Activated naive CD4-positive, alpha-beta T cell treated with anti-CD3 and anti-CD28 coated beads, Interleukin-2, amount 10 ng/mL, durations not matched to agents 7 days and 5 days (primary cell): ENCODE data around the gene LIN7B.
"Not testable (repeated sequence)": the region's sequence is repeated elsewhere in the genome, so short reads cannot be mapped to it uniquely, and the experiment has no call there.

ENCODE experiments used
- CTCF ChIA-PET: fragments of 350-600 bp; sonication (Branson Sonifier 250); formaldehyde crosslinking; loops from one replicate; lab custom pipeline; 2021; ENCODE audit warnings: antibody characterized with exemption; lab: Charles Lee
- DNase-seq: peaks from one replicate; pipeline ENCODE4 v3.0.0-alpha.2; 2020
- H3K27ac Mint-ChIP-seq: one replicate; pipeline ENCODE4 v1.8.0; 2021; ENCODE audit warnings: mild to moderate bottlenecking, moderate library complexity, mixed read lengths
- H3K27me3 Mint-ChIP-seq: one replicate; pipeline ENCODE4 v1.8.0; 2021; ENCODE audit warnings: mild to moderate bottlenecking, mixed read lengths
- H3K36me3 Mint-ChIP-seq: one replicate; pipeline ENCODE4 v1.8.0; 2021; ENCODE audit warnings: mixed read lengths
- H3K4me1 Mint-ChIP-seq: one replicate; pipeline ENCODE4 v1.8.0; 2021; ENCODE audit warnings: mixed read lengths
- H3K4me3 Mint-ChIP-seq: one replicate; pipeline ENCODE4 v1.8.0; 2021; ENCODE audit warnings: mild to moderate bottlenecking, moderate library complexity, mixed read lengths
- H3K9me3 Mint-ChIP-seq: one replicate; pipeline ENCODE4 v1.8.0; 2021; ENCODE audit warnings: mixed read lengths

Gene LIN7B, protein sequence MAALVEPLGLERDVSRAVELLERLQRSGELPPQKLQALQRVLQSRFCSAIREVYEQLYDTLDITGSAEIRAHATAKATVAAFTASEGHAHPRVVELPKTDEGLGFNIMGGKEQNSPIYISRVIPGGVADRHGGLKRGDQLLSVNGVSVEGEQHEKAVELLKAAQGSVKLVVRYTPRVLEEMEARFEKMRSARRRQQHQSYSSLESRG

DNA sequence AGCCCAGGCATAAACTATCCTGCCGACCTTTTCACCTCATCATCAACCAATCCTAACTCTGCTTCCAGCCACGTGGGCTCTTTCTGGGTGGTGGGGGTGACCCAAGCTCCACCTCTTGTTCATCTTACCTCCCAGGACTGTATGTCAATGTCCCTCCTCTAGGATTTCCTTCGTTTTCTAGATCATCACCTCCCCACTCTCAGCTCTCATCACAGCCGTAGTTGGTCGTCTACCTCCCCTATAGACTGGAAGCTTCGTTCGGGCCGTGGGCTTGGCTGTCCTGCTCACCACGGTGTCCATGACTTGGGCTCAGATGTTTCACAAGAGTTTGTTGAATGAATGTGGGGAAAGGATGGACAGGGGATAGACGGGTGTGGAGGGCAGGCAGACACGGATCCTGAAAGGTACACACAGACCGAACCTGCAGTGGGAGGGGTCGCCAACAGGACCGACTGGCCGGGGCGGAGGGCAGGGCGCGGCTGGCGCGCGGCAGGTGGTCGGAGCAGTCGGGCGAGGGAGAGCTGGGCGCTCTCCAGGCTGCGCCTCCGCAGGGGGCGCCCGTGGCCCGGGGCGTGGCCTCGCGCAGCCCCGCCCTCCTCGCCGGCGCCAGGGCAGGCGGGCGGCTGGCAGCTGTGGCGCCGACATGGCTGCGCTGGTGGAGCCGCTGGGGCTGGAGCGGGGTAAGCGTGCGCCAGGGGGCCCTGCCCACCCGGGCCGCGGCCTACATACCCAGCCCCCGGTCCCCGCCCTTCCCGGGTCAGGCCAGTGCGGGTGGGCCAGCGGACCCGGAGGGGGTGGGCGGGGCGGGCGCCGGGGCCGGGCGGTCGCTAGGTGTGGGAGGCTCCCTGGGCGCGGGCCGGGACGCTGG lies at the start of gene LIN7B:
Gene LIN7B (plus strand): TSS at position 609 of the 868 bp plus-strand sequence. CDS start 35 bp downstream, at position 644.
- H3K36me3 Mint-ChIP-seq, result peaks cover 4% of the 10 kb centered on the region
- peak within 1 kb of the TSS; percentile 79 for H3K4me3 Mint-ChIP-seq
- peaks cover 40% of the 10 kb centered on the region for H3K4me1 Mint-ChIP-seq
- peak; percentile 80 for DNase-seq
- no peaks in the 10 kb centered on the region for H3K27me3 Mint-ChIP-seq
- no peaks in the 10 kb centered on the region for H3K9me3 Mint-ChIP-seq
- CTCF ChIA-PET, result interaction anchor here (0.6 to 2.6 kb wide), 15 partner anchors 8 to 724 kb away, joined by 3 to 37 read pairs (median 4); partner anchors contain the start of genes GYS1 and RUVBL2
- peak within 1 kb of the TSS; percentile 49 for H3K27ac Mint-ChIP-seq

DNA sequence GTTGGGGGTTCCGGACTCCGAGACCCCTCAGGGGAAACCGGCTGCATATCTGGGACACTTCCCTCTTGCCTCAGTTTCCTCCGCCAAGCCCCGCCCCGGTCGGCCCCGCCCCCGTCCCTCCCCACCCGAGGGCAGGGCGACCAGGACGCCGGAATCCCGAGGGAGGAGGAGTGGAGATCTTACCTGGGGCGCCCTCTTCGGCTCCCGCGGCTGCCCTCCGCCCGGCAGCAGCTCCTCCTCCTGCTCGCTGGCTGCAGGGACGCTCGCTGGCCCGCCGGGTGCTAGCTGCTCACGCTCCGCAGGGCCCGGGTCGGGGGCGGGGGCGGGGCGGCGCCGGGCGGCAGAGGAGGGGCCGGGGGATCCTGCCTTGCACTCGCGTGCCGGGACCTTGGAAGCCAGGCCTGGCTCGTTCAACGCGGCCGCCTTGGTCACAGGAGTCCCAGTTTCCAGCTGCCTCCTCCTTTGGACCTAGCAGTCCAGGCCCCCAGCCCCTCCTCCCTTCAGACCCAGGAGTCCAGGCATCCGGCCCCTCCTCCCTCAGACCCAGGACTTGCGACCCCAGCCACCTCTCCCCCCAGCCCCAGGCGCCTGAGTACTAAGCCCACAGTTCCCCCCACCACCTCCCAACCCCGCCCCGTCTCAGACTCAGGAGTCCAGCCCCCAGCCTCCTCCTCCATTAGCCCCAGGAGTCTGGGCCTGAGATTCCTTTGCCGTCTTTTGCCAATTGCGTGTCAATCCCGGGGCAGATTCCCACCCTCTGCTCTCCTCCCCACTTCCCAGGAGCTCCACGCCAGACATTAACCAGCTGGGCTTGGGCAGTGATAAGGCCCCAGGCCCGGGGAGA lies 49.2 kb upstream of the LIN7B start, which contains the start of gene NTF4:
Gene NTF4 (minus strand): TSS at position 51 of the 844 bp plus-strand sequence. CDS start 2,821 bp downstream, outside the sequence.
- CTCF ChIA-PET, result interaction anchor here (1.2 kb wide), 1 partner anchor 33 kb away, joined by 3 read pairs; no protein-coding TSS in a partner anchor
- DNase-seq, result no peak
- no peaks in the 10 kb centered on the region for H3K4me1 Mint-ChIP-seq
- no peak within 1 kb of the TSS for H3K27ac Mint-ChIP-seq
- H3K4me3 Mint-ChIP-seq, result no peak within 1 kb of the TSS
- no peaks in the 10 kb centered on the region for H3K36me3 Mint-ChIP-seq
- no peaks in the 10 kb centered on the region for H3K9me3 Mint-ChIP-seq
- H3K27me3 Mint-ChIP-seq, result peaks cover 98% of the 10 kb centered on the region

DNA sequence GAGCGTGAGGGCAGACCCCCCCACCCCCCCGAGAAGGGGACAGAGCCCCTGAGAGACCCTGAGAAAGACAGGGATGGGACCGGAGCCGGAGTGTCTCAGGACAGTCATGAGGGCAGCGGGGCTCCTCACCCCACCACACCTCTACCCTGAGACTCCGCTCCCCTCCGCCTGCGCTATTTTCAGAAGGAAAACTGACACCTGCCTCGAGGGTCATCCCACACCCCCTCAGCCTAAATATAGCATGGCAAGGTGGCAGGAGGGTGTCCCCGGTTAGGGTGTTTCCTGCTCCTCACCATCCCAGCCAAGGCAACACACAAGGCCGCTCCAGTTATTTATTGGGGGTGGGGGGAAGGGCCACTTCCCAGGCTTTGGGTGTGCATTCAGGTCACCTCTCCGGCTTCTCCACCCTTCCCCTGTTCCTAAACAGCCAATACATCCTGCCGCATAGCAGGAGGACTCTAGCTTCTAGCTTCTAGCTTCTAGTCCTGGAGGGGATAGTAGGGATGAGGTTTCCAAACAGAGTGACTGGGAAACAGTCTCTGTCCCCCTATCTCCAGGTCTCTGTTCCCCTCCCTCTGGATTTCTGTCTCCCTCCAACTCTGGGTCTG lies 48.2 kb upstream of the LIN7B start:
- peaks cover 98% of the 10 kb centered on the region for H3K27me3 Mint-ChIP-seq
- no peak for DNase-seq
- no peaks in the 10 kb centered on the region for H3K4me1 Mint-ChIP-seq
- no peaks in the 10 kb centered on the region for H3K36me3 Mint-ChIP-seq
- no peak overlapping the region for H3K4me3 Mint-ChIP-seq
- CTCF ChIA-PET, result interaction anchor here (1.2 kb wide), 1 partner anchor 32 kb away, joined by 3 read pairs; no protein-coding TSS in a partner anchor
- no peaks in the 10 kb centered on the region for H3K9me3 Mint-ChIP-seq
- no peak overlapping the region for H3K27ac Mint-ChIP-seq

DNA sequence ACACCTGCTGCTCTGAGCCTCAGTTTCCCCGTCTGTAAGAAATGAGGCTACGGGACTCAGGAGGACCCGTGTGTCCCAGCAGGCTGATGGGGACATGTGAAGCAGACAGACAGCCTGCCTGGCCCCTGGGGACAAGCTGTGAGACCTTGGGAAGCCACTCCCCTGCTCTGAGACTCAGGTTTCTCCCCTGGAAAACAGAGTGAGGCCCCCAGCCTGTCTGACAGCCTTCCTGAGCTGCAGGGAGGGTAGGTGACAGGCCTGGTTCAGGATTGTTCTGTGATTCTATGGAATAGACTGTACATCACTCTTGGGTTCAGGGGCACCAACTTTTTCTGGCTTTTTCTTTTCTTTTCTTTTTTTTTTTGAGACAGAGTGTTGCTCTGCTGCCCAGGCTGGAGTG lies 46.6 kb upstream of the LIN7B start:
- Mint-ChIP-seq H3K36me3 (no peaks in the 10 kb centered on the region), H3K4me1 (peaks cover 6% of the 10 kb centered on the region), H3K4me3 (no peak overlapping the region), H3K27me3 (peaks cover 96% of the 10 kb centered on the region), H3K9me3 (no peaks in the 10 kb centered on the region), H3K27ac (no peak overlapping the region)
- no peak for DNase-seq
- CTCF ChIA-PET, result no interaction called here

DNA sequence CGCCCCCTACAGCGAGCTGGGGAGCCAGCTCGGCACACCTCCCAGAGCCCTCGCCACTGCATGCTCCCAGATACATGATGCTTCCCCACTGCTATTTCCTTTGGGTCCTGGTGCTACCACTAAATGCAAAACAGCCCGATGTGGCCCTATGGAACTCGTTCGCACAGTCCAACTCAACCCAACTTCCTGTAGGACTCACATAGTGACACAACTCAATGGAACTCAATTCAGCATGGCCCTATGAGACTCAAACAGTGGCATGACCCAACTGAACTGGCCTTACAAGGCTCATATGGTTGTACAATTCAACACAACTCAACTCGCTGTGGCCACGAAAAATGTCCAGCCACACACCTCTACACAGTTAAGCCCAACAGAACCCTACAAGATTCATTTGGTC lies 45.1 kb upstream of the LIN7B start:
- Mint-ChIP-seq H3K4me1 (peaks cover 15% of the 10 kb centered on the region), H3K27me3 (peaks cover 96% of the 10 kb centered on the region), H3K36me3 (peaks cover 5% of the 10 kb centered on the region), H3K27ac (no peak overlapping the region), H3K4me3 (no peak overlapping the region), H3K9me3 (no peaks in the 10 kb centered on the region)
- CTCF ChIA-PET, result interaction anchor here (1.8 kb wide), 1 partner anchor 130 kb away, joined by 7 read pairs; no protein-coding TSS in a partner anchor
- DNase-seq, result no peak

DNA sequence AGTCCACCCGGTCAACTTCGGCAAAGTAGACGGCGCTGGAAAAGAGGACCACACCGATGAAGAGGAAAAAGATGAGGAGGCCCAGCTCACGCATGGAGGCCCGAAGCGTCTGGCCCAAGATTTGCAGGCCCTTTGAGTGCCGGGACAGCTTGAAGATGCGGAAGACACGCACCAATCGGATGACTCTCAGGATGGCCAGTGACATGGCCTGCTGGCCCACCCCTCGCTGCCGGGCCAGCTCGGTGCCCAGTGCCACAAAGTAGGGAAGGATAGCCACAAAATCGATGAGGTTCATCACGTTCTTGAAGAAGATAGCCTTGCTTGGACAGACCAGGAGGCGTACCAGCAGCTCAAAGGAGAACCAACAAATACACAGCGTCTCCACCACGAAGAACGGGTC lies 43.8 kb upstream of the LIN7B start:
- H3K9me3 Mint-ChIP-seq, result no peaks in the 10 kb centered on the region
- peaks cover 95% of the 10 kb centered on the region for H3K27me3 Mint-ChIP-seq
- DNase-seq, result no peak
- H3K4me1 Mint-ChIP-seq, result peaks cover 15% of the 10 kb centered on the region
- H3K4me3 Mint-ChIP-seq, result no peak overlapping the region
- peaks cover 5% of the 10 kb centered on the region for H3K36me3 Mint-ChIP-seq
- CTCF ChIA-PET, result interaction anchor here (0.9 to 1.3 kb wide), 2 partner anchors 28 to 156 kb away, joined by 3 read pairs; no protein-coding TSS in a partner anchor
- no peak overlapping the region for H3K27ac Mint-ChIP-seq

DNA sequence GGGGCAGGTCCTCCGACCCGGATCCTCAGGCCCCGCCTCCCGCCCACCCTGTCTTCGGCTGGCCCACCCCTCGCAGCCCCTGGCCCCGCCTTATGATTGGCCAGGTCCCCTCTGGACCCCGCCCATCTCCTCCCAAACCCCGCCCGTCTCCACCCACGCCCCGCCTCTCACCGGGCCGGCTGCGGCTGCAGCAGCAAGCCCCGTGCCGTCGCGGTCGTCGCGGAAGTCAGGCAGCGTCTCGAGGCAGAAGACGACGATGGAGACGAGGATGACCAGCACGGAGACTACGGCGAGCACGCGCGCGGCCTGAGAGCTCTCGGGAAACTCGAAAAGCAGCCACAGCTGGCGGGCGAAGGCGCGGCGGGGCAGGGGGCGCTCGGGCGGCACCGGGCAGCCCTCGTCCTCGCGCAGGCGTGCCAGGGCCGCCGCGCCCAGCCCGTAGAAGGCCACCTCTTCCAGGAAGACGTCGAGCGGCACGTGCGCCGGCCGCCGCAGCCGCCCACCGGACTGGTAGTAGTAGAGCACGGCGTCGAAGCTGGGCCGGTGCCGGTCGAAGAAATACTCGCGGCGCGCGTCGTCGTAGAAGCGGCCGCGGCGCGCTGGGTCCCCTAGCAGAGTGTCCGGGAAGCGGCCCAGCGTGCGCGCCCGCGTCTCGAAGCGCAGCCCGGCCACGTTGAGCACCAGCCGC lies 42.2 kb upstream of the LIN7B start:
- peaks cover 92% of the 10 kb centered on the region for H3K27me3 Mint-ChIP-seq
- DNase-seq, result peak; percentile 49
- H3K4me3 Mint-ChIP-seq, result no peak overlapping the region
- H3K36me3 Mint-ChIP-seq, result peaks cover 5% of the 10 kb centered on the region
- CTCF ChIA-PET, result no interaction called here
- H3K9me3 Mint-ChIP-seq, result no peaks in the 10 kb centered on the region
- H3K4me1 Mint-ChIP-seq, result peaks cover 15% of the 10 kb centered on the region
- H3K27ac Mint-ChIP-seq, result no peak overlapping the region

DNA sequence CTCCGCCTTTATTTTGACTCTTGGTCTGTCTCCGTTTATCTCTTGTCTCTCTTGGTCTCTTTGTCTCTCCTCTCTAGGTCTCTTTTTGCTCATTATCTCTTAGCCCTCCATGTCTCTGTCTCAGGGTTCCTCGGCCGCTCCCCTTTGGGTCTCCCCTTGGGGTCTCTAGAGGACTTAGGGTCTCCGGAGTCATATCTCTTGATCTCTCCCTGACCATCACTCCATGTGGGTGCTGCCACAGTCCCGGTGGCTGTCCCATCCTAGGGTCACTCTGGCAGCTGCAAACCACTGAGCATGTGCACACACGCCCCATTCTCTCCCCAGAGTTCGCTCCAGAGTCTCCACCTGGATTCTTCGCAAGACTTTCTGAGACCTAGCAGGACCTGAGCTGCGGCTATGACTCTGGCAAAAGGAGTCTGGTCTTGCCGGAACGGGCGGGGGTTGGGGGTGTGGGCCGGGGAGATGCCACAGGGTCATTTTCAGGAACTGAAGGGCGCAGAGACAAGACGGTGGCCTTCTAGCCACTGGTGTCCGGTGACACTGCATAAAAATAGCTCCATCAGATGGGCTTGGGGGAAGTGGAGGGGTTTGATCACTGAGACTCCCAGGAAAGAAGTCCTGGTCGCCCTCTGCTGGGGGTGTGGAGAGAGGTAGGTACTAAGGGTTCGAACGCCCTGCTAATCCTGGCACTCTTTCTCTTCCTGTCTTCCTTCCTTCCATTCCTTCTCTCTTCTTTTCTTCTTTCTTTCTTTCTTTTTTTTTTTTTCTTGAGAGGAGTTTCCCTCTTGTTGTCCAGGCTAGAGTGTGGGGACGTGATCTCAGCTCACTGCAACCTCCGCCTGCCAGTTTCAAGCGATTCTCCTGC lies 40.4 kb upstream of the LIN7B start:
- peak overlapping the region; percentile 21 for H3K4me3 Mint-ChIP-seq
- peak overlapping the region; percentile 62 for H3K27ac Mint-ChIP-seq
- H3K36me3 Mint-ChIP-seq, result peaks cover 5% of the 10 kb centered on the region
- peaks cover 15% of the 10 kb centered on the region for H3K4me1 Mint-ChIP-seq
- H3K27me3 Mint-ChIP-seq, result peaks cover 79% of the 10 kb centered on the region
- no peaks in the 10 kb centered on the region for H3K9me3 Mint-ChIP-seq
- CTCF ChIA-PET, result interaction anchor here (0.6 to 2.3 kb wide), 8 partner anchors 9 to 76 kb away, joined by 3 to 7 read pairs (median 3); no protein-coding TSS in a partner anchor
- peak; percentile 39 for DNase-seq

DNA sequence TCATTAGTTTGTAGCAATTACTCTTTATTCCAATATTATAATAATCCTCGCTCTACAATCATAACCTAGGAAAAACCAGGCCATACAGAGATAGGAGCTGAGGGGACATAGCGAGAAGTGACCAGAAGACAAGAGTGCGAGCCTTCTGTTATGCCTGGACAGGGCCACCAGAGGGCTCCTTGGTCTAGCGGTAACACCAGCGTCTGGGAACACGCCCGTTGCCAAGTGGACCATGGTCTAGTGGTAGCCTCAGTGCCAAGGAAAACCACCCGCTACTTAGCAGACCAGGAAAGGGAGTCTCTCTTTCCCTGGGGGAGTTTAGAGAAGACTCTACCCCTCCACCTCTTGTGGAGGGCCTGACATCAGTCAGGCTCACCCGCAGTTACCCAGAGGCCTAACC lies 39.3 kb upstream of the LIN7B start:
- not testable (repeated sequence) for H3K27ac Mint-ChIP-seq

DNA sequence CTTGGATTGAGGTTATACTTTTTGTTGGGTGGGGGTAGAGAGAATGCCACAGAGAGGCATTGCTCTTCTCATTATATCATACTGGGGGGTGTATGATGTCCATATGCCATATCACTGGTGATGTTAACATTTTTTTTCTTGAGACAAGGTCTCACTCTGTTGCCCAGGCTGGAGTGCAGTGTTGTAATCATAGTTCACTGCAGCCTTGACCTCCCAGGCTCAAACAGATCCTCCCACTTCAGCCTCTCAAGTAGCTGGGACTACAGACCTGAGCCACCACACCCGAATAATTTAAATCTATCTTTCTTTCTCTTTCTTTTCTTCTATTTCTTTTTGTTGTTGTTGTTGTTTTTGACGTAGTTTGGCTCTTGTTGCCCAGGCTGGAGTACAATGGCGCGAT lies 33.8 kb upstream of the LIN7B start:
- CTCF ChIA-PET, result interaction anchor here (0.7 kb wide), 1 partner anchor 17 kb away, joined by 4 read pairs; no protein-coding TSS in a partner anchor
- no peak for DNase-seq

More for the DNA sequence above, 39.3 kb upstream of the LIN7B start:
- peaks cover 15% of the 10 kb centered on the region for H3K4me1 Mint-ChIP-seq
- H3K36me3 Mint-ChIP-seq, H3K9me3 Mint-ChIP-seq, H3K4me3 Mint-ChIP-seq: not testable (repeated sequence)
- H3K27me3 Mint-ChIP-seq, result peaks cover 70% of the 10 kb centered on the region
- CTCF ChIA-PET, result interaction anchor here (0.6 to 2.3 kb wide), 6 partner anchors 8 to 298 kb away, joined by 3 to 7 read pairs (median 4); no protein-coding TSS in a partner anchor
- DNase-seq, result peak; percentile 40

DNA sequence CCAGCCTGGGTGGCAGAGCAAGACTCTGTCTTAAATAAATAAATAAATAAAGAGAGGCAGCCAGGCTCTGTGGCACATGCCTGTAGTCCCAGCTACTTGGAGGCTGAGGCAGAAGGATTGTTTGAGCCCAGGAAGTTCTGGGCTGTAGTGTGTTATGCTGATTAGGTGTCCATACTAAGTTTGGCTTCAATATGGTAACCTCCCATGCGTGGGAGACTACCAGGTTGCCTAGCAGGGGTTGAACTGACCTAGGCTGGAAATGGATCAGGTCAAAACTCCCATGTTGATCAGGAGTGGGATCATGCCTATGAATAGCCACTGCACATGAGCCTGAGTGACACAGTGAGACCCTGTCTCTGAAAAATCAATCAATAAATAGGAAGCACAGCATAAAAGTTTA lies 32.9 kb upstream of the LIN7B start:
- peaks cover 5% of the 10 kb centered on the region for H3K36me3 Mint-ChIP-seq
- no peak overlapping the region for H3K27ac Mint-ChIP-seq
- H3K27me3 Mint-ChIP-seq, result peaks cover 24% of the 10 kb centered on the region
- H3K4me1 Mint-ChIP-seq, result peaks cover 11% of the 10 kb centered on the region
- H3K4me3 Mint-ChIP-seq, result no peak overlapping the region
- DNase-seq, result no peak
- CTCF ChIA-PET, result no interaction called here
- no peaks in the 10 kb centered on the region for H3K9me3 Mint-ChIP-seq

More for the DNA sequence above, 33.8 kb upstream of the LIN7B start:
- H3K36me3 Mint-ChIP-seq, result no peaks in the 10 kb centered on the region
- H3K4me3 Mint-ChIP-seq, result no peak overlapping the region
- no peaks in the 10 kb centered on the region for H3K9me3 Mint-ChIP-seq
- peaks cover 7% of the 10 kb centered on the region for H3K4me1 Mint-ChIP-seq
- no peak overlapping the region for H3K27ac Mint-ChIP-seq
- H3K27me3 Mint-ChIP-seq, result peaks cover 32% of the 10 kb centered on the region
